Activated CD8-positive, alpha-beta T cell treated with anti-CD3 and anti-CD28 coated beads for 36 hours (primary cell): ENCODE measurements around the gene KCND3. TPM values are rescaled to one million over a fixed set of nuclear protein-coding genes. Genes with fewer than 3 reads are reported as not detected.

Source experiments
- ATAC-seq: fragments of 200-7000 bp; cut with Tn5 transposase; one replicate; pipeline ENCODE4 v1.10.0; 2021; ENCODE audit warnings: mild to moderate bottlenecking, moderate library complexity
- CTCF ChIA-PET: fragments of 350-600 bp; sonication (Branson Sonifier 250); formaldehyde crosslinking; loops from one replicate; lab custom pipeline; 2021; ENCODE audit warnings: antibody characterized with exemption; lab: Charles Lee
- POLR2A ChIA-PET: fragments of 350-600 bp; sonication (Branson Sonifier 250); formaldehyde crosslinking; loops from one replicate; lab custom pipeline; 2021; ENCODE audit warnings: antibody characterized with exemption; lab: Charles Lee
- DNase-seq: peaks from one replicate; pipeline ENCODE4 v3.0.0-alpha.2; 2020
- H3K27ac Mint-ChIP-seq: one replicate; pipeline ENCODE4 v1.8.0; 2021; ENCODE audit warnings: mild to moderate bottlenecking, mixed read lengths
- H3K27me3 Mint-ChIP-seq: one replicate; pipeline ENCODE4 v1.8.0; 2021; ENCODE audit warnings: mixed read lengths
- H3K36me3 Mint-ChIP-seq: one replicate; pipeline ENCODE4 v1.8.0; 2021; ENCODE audit warnings: low read depth, mixed read lengths
- H3K4me1 Mint-ChIP-seq: one replicate; pipeline ENCODE4 v1.8.0; 2021; ENCODE audit warnings: low read depth, mixed read lengths
- H3K4me3 Mint-ChIP-seq: one replicate; pipeline ENCODE4 v1.8.0; 2021; ENCODE audit warnings: mild to moderate bottlenecking, moderate library complexity, mixed read lengths
- H3K9me3 Mint-ChIP-seq: one replicate; pipeline ENCODE4 v1.8.0; 2021; ENCODE audit warnings: mixed read lengths
- intact Hi-C: fragments of 100-400 bp; cut with micrococcal nuclease; formaldehyde crosslinking; loops from one replicate; pipeline ENCODE4 v1.10.0; 2022
- total RNA-seq, 2 experiments: library from RNA; stranded (reverse); gene quantifications; one replicate each; pipeline ENCODE4 v1.2.3, GENCODE V29; 2021
- TF ChIP-seq, protein P1 (sequence below): fragments of 200-600 bp; IDR thresholded peaks from one replicate; pipeline ENCODE4 v1.8.0; 2022; ENCODE audit warnings: antibody characterized with exemption, mild to moderate bottlenecking

Gene KCND3
- not detected for total RNA-seq

DNA sequence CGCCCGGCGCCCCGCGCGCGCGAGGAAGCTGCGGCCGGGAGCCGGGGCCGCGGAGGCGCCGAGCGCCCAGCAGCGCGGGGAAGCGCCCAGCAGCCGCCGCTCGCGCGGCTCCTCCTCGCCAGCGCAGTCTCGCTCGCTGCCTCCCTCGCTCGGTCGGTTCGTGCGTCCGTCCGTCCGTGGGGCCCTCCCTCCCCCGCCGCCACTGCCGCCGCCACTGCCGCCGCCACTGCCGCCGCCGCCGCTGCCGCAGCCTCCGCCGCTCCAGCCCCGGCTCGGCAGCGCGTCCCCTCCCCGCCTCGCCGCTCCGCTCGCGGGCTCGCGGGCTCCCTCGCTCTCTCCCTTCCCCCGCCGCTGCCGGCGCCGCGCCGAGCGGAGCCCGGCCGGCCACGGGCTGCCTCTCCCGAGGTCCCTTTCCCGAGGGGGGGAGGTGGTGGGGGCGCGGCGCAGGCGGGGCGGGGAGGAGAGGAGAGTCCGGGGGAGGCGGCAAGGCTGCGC lies at the start of gene KCND3:
KCND3 (minus strand) TSS at position 138 of the 495 bp plus-strand sequence.
- Mint-ChIP-seq H3K36me3 (no peaks in the 10 kb centered on the region), H3K27me3 (peaks cover 58% of the 10 kb centered on the region), H3K9me3 (no peaks in the 10 kb centered on the region), H3K27ac (no peak within 1 kb of the TSS), H3K4me3 (peak within 1 kb of the TSS; percentile 47), H3K4me1 (peaks cover 10% of the 10 kb centered on the region)
- TF ChIP-seq, protein P1, sequence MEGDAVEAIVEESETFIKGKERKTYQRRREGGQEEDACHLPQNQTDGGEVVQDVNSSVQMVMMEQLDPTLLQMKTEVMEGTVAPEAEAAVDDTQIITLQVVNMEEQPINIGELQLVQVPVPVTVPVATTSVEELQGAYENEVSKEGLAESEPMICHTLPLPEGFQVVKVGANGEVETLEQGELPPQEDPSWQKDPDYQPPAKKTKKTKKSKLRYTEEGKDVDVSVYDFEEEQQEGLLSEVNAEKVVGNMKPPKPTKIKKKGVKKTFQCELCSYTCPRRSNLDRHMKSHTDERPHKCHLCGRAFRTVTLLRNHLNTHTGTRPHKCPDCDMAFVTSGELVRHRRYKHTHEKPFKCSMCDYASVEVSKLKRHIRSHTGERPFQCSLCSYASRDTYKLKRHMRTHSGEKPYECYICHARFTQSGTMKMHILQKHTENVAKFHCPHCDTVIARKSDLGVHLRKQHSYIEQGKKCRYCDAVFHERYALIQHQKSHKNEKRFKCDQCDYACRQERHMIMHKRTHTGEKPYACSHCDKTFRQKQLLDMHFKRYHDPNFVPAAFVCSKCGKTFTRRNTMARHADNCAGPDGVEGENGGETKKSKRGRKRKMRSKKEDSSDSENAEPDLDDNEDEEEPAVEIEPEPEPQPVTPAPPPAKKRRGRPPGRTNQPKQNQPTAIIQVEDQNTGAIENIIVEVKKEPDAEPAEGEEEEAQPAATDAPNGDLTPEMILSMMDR = no peak
- ATAC-seq = peak; percentile 39
- peak; percentile 12 for DNase-seq
- intact Hi-C loops = no loop called here
- ChIA-PET POLR2A (no interaction called here), CTCF (no interaction called here)

DNA sequence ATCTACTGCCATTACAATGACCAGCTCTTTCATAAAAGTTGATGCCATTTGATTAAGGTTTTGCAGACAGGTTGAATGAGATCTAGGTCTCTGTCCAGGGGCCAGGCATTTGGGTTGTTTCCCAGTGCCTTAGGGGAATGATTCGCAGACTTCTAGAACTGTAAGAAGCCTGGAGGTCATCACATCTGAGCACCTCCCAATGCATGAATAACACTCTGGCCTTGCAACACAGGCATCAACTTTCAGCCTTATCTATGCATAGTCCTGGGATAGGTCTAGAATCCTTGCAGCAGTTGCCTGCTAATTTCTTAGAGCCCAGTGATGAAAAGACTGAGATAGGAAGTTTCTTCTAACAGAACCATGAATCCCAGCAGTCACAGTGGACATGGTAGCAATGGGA lies 44.8 kb upstream of the KCND3 start:
- DNase-seq (no peak), ATAC-seq (no peak)
- Mint-ChIP-seq H3K4me1 (no peaks in the 10 kb centered on the region), H3K4me3 (no peak overlapping the region), H3K9me3 (no peaks in the 10 kb centered on the region), H3K27me3 (peaks cover 4% of the 10 kb centered on the region), H3K36me3 (no peaks in the 10 kb centered on the region), H3K27ac (no peak overlapping the region)
- POLR2A ChIA-PET = no interaction called here
- TF ChIP-seq, protein P1 = no peak
- intact Hi-C loops = no loop called here
- CTCF ChIA-PET = no interaction called here

DNA sequence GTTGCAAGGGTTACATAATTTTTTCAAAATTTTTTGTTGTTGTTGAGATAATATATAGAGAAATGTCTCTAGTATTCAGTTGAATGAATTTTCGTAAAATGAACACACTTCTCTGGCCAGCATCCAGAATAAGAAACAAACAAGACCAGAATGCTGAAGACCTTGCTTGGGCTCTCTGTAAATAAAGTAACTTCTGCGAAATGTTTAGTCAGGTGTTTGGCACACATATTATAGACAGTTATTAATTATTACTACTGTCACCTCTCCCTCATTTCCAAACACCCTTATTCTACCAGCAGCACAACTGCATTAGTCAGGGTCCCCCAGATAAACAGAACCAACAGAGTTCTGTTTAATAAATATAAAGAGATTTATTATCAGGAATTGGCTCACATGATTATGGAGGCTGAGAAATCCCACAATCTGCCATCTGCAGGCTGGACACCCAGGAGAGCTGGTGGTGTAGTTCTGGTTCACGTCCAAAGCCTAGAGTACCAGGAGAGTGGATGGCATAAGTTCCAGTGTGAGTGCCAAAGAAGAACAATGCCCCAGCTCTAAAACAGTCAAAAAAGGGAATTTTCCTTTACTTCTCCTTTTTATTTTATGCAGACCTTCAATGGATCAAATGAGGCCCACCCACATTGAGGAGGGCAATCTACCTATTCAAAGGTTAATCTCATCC lies 44.1 kb upstream of the KCND3 start:
- no peak overlapping the region for H3K4me3 Mint-ChIP-seq
- no peak for ATAC-seq
- intact Hi-C loops = no loop called here
- ChIA-PET POLR2A (no interaction called here), CTCF (no interaction called here)
- TF ChIP-seq, protein P1 = no peak
- H3K4me1 Mint-ChIP-seq = no peaks in the 10 kb centered on the region
- no peaks in the 10 kb centered on the region for H3K9me3 Mint-ChIP-seq
- no peak overlapping the region for H3K27ac Mint-ChIP-seq
- H3K36me3 Mint-ChIP-seq = no peaks in the 10 kb centered on the region
- DNase-seq = no peak
- H3K27me3 Mint-ChIP-seq = peaks cover 4% of the 10 kb centered on the region

DNA sequence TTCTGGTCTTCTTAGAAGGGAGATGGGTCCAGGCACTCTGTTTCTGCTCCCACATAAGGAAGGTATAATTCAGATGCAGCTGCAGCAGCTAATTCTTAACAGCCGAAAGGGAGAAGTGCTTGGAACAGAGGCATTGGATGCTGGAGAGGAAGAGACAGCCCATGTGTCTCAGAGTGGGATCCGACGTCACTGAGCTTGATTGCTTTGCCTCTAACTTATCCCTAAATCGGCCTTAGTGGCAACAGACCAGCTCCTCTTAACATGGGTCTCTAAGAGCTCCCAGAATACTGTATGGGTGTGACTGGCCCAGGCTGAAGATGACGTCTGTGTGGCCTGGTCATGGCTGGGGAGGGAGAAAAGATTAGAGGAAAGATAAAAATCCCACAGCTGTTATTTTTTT lies 40.7 kb upstream of the KCND3 start:
- Mint-ChIP-seq H3K36me3 (no peaks in the 10 kb centered on the region), H3K27me3 (peaks cover 6% of the 10 kb centered on the region), H3K9me3 (no peaks in the 10 kb centered on the region), H3K27ac (no peak overlapping the region), H3K4me3 (no peak overlapping the region), H3K4me1 (no peaks in the 10 kb centered on the region)
- ChIA-PET CTCF (interaction anchor here (0.8 kb wide), 1 partner anchor 9 kb away, joined by 3 read pairs; no protein-coding TSS in a partner anchor), POLR2A (no interaction called here)
- DNase-seq (no peak), ATAC-seq (no peak)
- intact Hi-C loops = no loop called here
- TF ChIP-seq, protein P1 = no peak

DNA sequence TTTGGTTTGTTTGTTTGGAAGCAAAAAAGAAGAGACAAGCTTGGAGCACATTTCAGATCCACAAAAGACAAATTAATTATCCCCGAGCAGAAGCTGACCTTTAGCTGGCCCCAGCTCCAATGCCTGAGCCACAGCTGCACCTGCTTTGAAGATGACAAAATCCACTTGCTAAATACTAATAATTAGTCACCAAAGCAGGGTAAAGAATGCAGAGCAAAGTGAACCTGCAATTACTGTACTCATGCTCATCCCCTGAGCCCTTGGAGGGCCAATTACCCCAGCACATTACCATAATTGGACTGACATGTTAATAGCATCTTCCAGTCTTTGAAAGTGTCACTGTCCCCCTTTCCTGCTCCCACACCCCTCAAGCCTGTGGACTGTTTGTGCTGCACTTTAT lies 38.2 kb upstream of the KCND3 start:
- ATAC-seq (no peak), DNase-seq (no peak)
- no peak overlapping the region for H3K4me3 Mint-ChIP-seq
- peaks cover 6% of the 10 kb centered on the region for H3K27me3 Mint-ChIP-seq
- H3K9me3 Mint-ChIP-seq = no peaks in the 10 kb centered on the region
- ChIA-PET POLR2A (no interaction called here), CTCF (interaction anchor here (0.6 kb wide), 1 partner anchor 9 kb away, joined by 3 read pairs; no protein-coding TSS in a partner anchor)
- H3K36me3 Mint-ChIP-seq = no peaks in the 10 kb centered on the region
- H3K4me1 Mint-ChIP-seq = no peaks in the 10 kb centered on the region
- TF ChIP-seq, protein P1 = no peak
- intact Hi-C loops = no loop called here
- no peak overlapping the region for H3K27ac Mint-ChIP-seq
